Measurements from ENCODE around the gene MBD3L3. TPM values are rescaled to one million over a fixed set of nuclear protein-coding genes. Genes with fewer than 3 reads are reported as not detected.

The MBD3L3 gene
- total RNA-seq, 5 donors from 2014 or later (not counting 1 experiment from before 2014, with no cell fraction given): not detected

GRCh38 chr19:7098701-7099596, 40.5 kb upstream of the MBD3L3 start:
- DNase-seq (peak; percentile 70 to 93 (median 84)), ATAC-seq (replicated peaks in 1 of 4) (peak; percentile 91 to 96 (median 96))
- CTCF ChIA-PET: interaction anchor here in 1 of 2 donors (0.6 to 2.7 kb wide), 9 partner anchors 20 to 1130 kb away, joined by 3 to 13 read pairs (median 4); partner anchors contain the start of genes TIMM44 and ZNF557
- H3K27me3 Mint-ChIP-seq: no peaks in the 10 kb centered on the region
- Histone ChIP-seq H3K9me3 (no peaks in the 10 kb centered on the region), H3K4me3 (ENCODE audit: control insufficient read depth in 1 of 2, extremely low read depth in 1 of 2, low read length in 1 of 2) (peak overlapping the region; percentile 67 to 93), H3K36me3 (ENCODE audit: control insufficient read depth in 2 of 2, extremely low read depth in 1 of 2, insufficient read depth in 1 of 2, low read length in 1 of 2) (no peaks in the 10 kb centered on the region), H3K27me3 (replicated peaks in 1 of 2; ENCODE audit: control insufficient read depth in 2 of 2, extremely low read depth in 1 of 2, insufficient read depth in 2 of 2, low read length in 1 of 2) (no peaks in the 10 kb centered on the region), H3K27ac (ENCODE audit: low read length) (peak overlapping the region; percentile 91), H3K4me1 (ENCODE audit: control insufficient read depth in 1 of 2, extremely low read depth in 1 of 2, insufficient read depth in 2 of 2, low read length in 2 of 2) (peaks cover 3 to 22% of the 10 kb centered on the region in 2 experiments)
- peaks cover 15% of the 10 kb centered on the region for H3K36me3 Mint-ChIP-seq
- POLR2A ChIA-PET: interaction anchor here (0.5 to 0.9 kb wide), 7 partner anchors 28 to 506 kb away, joined by 3 to 14 read pairs (median 5); no protein-coding TSS in a partner anchor
- peaks cover 9 to 25% (median 23%) of the 10 kb centered on the region in 3 donors for H3K9me3 Mint-ChIP-seq
- under 1% methylated on average over 74 of the region's 78 CpGs for WGBS (ENCODE audit: insufficient coverage)
- H3K4me3 Mint-ChIP-seq: peak overlapping the region; percentile 88 to 92 (median 90)
- H3K4me1 Mint-ChIP-seq: peaks cover 28 to 35% (median 29%) of the 10 kb centered on the region in 3 donors
- peak overlapping the region; percentile 88 to 94 for H3K27ac Mint-ChIP-seq

- DNase-seq (no peak), ATAC-seq (replicated peaks in 1 of 4) (no peak)
- Histone ChIP-seq H3K27me3 (replicated peaks in 1 of 2; ENCODE audit: control insufficient read depth in 2 of 2, extremely low read depth in 1 of 2, insufficient read depth in 2 of 2, low read length in 1 of 2) (no peaks in the 10 kb centered on the region), H3K4me3 (ENCODE audit: control insufficient read depth in 1 of 2, extremely low read depth in 1 of 2, low read length in 1 of 2) (no peak overlapping the region), H3K27ac (ENCODE audit: low read length) (no peak overlapping the region), H3K36me3 (ENCODE audit: control insufficient read depth in 2 of 2, extremely low read depth in 1 of 2, insufficient read depth in 1 of 2, low read length in 1 of 2) (no peaks in the 10 kb centered on the region), H3K9me3 (no peaks in the 10 kb centered on the region), H3K4me1 (ENCODE audit: control insufficient read depth in 1 of 2, extremely low read depth in 1 of 2, insufficient read depth in 2 of 2, low read length in 2 of 2) (peaks cover 3 to 22% of the 10 kb centered on the region in 2 experiments)
- 100% methylated on average over 1 of the region's 3 CpGs for WGBS (ENCODE audit: insufficient coverage)
- peaks cover 28 to 35% (median 29%) of the 10 kb centered on the region in 3 donors for H3K4me1 Mint-ChIP-seq
- H3K27ac Mint-ChIP-seq: peak overlapping the region; percentile 88 to 94
- peak overlapping the region; percentile 88 to 92 (median 90) for H3K4me3 Mint-ChIP-seq
- ChIA-PET POLR2A (interaction anchor here in 1 of 2 donors (0.6 kb wide), 1 partner anchor 248 kb away, joined by 3 read pairs; no protein-coding TSS in a partner anchor), CTCF (no interaction called here)
- H3K36me3 Mint-ChIP-seq: peaks cover 15% of the 10 kb centered on the region
- H3K27me3 Mint-ChIP-seq: no peaks in the 10 kb centered on the region
- peaks cover 9 to 29% (median 25%) of the 10 kb centered on the region in 3 donors for H3K9me3 Mint-ChIP-seq
Measured at GRCh38 chr19:7098096-7098495, 39.6 kb upstream of the MBD3L3 start.

GRCh38 chr19:7088999-7089398, 30.5 kb upstream of the MBD3L3 start:
- Mint-ChIP-seq H3K4me3 (peak overlapping the region in 1 of 3 donors; percentile 46), H3K36me3 (peaks cover 39% of the 10 kb centered on the region), H3K27me3 (no peaks in the 10 kb centered on the region), H3K27ac (no peak overlapping the region), H3K4me1 (peaks cover 7 to 10% (median 7%) of the 10 kb centered on the region in 3 donors), H3K9me3 (peaks cover 0 to 35% (median 27%) of the 10 kb centered on the region in 3 donors)
- H3K4me1 ChIP-seq (ENCODE audit: control insufficient read depth in 1 of 2, extremely low read depth in 1 of 2, insufficient read depth in 2 of 2, low read length in 2 of 2): peaks cover 0 to 6% of the 10 kb centered on the region in 2 experiments
- 25% methylated on average over 4 of the region's 6 CpGs for WGBS (ENCODE audit: insufficient coverage)
- ATAC-seq (replicated peaks in 1 of 4) (no peak), DNase-seq (no peak)
- no peaks in the 10 kb centered on the region for H3K27me3 ChIP-seq (replicated peaks in 1 of 2; ENCODE audit: control insufficient read depth in 2 of 2, extremely low read depth in 1 of 2, insufficient read depth in 2 of 2, low read length in 1 of 2)
- peaks cover 10% of the 10 kb centered on the region for H3K9me3 ChIP-seq
- no peak overlapping the region for H3K27ac ChIP-seq (ENCODE audit: low read length)
- CTCF ChIA-PET: no interaction called here
- POLR2A ChIA-PET: no interaction called here
- H3K4me3 ChIP-seq (ENCODE audit: control insufficient read depth in 1 of 2, extremely low read depth in 1 of 2, low read length in 1 of 2): no peak overlapping the region
- H3K36me3 ChIP-seq (ENCODE audit: control insufficient read depth in 2 of 2, extremely low read depth in 1 of 2, insufficient read depth in 1 of 2, low read length in 1 of 2): peaks cover 0 to 8% of the 10 kb centered on the region in 2 donors

DNA sequence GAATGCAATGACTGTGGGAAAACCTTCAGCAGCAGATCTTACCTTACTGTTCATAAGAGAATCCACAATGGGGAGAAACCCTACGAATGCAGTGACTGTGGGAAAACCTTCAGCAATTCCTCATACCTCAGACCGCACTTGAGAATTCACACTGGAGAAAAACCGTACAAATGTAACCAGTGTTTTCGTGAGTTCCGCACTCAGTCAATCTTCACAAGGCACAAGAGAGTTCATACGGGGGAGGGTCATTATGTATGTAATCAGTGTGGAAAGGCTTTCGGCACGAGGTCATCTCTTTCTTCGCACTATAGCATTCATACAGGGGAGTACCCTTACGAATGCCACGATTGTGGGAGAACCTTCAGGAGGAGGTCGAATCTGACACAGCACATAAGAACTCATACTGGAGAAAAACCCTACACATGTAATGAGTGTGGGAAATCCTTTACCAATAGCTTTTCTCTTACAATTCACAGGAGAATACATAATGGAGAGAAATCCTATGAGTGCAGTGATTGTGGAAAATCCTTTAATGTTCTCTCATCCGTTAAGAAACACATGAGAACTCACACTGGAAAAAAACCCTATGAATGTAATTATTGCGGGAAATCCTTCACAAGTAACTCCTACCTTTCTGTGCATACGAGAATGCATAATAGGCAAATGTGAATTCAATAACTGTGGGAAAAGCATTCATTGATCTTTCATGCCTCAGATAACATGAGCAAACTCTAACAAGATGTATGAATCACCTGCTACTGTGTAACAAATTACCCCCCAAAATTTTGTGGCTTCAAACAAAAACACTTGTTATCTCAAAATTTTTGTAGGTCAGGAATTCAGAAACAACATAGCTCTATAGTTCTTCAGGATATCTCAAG, 24.8 kb upstream of the MBD3L3 start:
- Histone ChIP-seq H3K4me1 (ENCODE audit: control insufficient read depth in 1 of 2, extremely low read depth in 1 of 2, insufficient read depth in 2 of 2, low read length in 2 of 2) (no peaks in the 10 kb centered on the region), H3K27ac (ENCODE audit: low read length) (no peak overlapping the region), H3K9me3 (peaks cover 44% of the 10 kb centered on the region), H3K36me3 (ENCODE audit: control insufficient read depth in 2 of 2, extremely low read depth in 1 of 2, insufficient read depth in 1 of 2, low read length in 1 of 2) (peaks cover 41 to 64% of the 10 kb centered on the region in 2 donors), H3K27me3 (replicated peaks in 1 of 2; ENCODE audit: control insufficient read depth in 2 of 2, extremely low read depth in 1 of 2, insufficient read depth in 2 of 2, low read length in 1 of 2) (no peaks in the 10 kb centered on the region), H3K4me3 (ENCODE audit: control insufficient read depth in 1 of 2, extremely low read depth in 1 of 2, low read length in 1 of 2) (peak overlapping the region in 1 of 2 donors; percentile 17)
- no peak for DNase-seq
- POLR2A ChIA-PET: no interaction called here
- H3K36me3 Mint-ChIP-seq: peaks cover 71% of the 10 kb centered on the region
- ATAC-seq (replicated peaks in 1 of 4): no peak
- no peaks in the 10 kb centered on the region for H3K27me3 Mint-ChIP-seq
- peaks cover 0 to 2% (median 0%) of the 10 kb centered on the region in 3 donors for H3K4me1 Mint-ChIP-seq
- H3K4me3 Mint-ChIP-seq: no peak overlapping the region
- CTCF ChIA-PET: no interaction called here
- peaks cover 7 to 37% (median 36%) of the 10 kb centered on the region in 3 donors for H3K9me3 Mint-ChIP-seq
- 100% methylated on average over 1 of the region's 15 CpGs for WGBS (ENCODE audit: insufficient coverage)
- no peak overlapping the region for H3K27ac Mint-ChIP-seq

- H3K27ac ChIP-seq (ENCODE audit: low read length): no peak overlapping the region
- no peaks in the 10 kb centered on the region for H3K27me3 ChIP-seq (replicated peaks in 1 of 2; ENCODE audit: control insufficient read depth in 2 of 2, extremely low read depth in 1 of 2, insufficient read depth in 2 of 2, low read length in 1 of 2)
- no peak overlapping the region for H3K27ac Mint-ChIP-seq
- no CpG with 5 or more reads among the region's 2 CpGs for WGBS (ENCODE audit: insufficient coverage)
- peak overlapping the region in 1 of 2 donors; percentile 32 for H3K4me3 ChIP-seq (ENCODE audit: control insufficient read depth in 1 of 2, extremely low read depth in 1 of 2, low read length in 1 of 2)
- H3K4me1 ChIP-seq (ENCODE audit: control insufficient read depth in 1 of 2, extremely low read depth in 1 of 2, insufficient read depth in 2 of 2, low read length in 2 of 2): no peaks in the 10 kb centered on the region
- peaks cover 38% of the 10 kb centered on the region for H3K9me3 ChIP-seq
- H3K9me3 Mint-ChIP-seq: peaks cover 7 to 32% (median 31%) of the 10 kb centered on the region in 3 donors
- no peak for ATAC-seq (replicated peaks in 1 of 4)
- POLR2A ChIA-PET: no interaction called here
- H3K4me3 Mint-ChIP-seq: peak overlapping the region in 2 of 3 donors; percentile 12 to 21
- DNase-seq: no peak
- no peaks in the 10 kb centered on the region for H3K27me3 Mint-ChIP-seq
- H3K4me1 Mint-ChIP-seq: peaks cover 0 to 3% (median 3%) of the 10 kb centered on the region in 3 donors
- CTCF ChIA-PET: no interaction called here
- H3K36me3 Mint-ChIP-seq: peaks cover 83% of the 10 kb centered on the region
- H3K36me3 ChIP-seq (ENCODE audit: control insufficient read depth in 2 of 2, extremely low read depth in 1 of 2, insufficient read depth in 1 of 2, low read length in 1 of 2): peaks cover 50 to 97% of the 10 kb centered on the region in 2 donors
Measured at GRCh38 chr19:7078008-7078407, 19.5 kb upstream of the MBD3L3 start.

DNA sequence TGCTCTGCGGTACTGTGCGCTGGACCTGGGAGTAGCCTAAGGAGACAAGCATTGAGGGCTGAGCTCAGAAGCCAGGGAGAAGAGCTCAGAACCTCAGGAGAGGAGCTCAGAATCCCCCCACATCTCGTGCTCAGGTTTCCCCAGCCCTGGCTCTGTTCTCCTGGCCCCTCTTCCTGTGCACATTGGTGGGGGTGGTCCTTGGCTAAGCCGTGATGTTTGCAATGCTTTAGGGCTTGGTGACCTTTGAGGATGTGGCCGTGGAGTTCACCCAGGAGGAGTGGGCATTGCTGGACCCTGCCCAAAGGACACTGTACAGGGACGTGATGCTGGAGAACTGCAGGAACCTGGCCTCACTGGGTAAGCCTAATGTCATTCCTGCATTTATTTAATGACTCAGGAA, 17.7 kb upstream of the MBD3L3 start:
- Histone ChIP-seq H3K36me3 (ENCODE audit: control insufficient read depth in 2 of 2, extremely low read depth in 1 of 2, insufficient read depth in 1 of 2, low read length in 1 of 2) (peaks cover 33 to 91% of the 10 kb centered on the region in 2 donors), H3K27ac (ENCODE audit: low read length) (no peak overlapping the region), H3K4me1 (ENCODE audit: control insufficient read depth in 1 of 2, extremely low read depth in 1 of 2, insufficient read depth in 2 of 2, low read length in 2 of 2) (no peaks in the 10 kb centered on the region), H3K27me3 (replicated peaks in 1 of 2; ENCODE audit: control insufficient read depth in 2 of 2, extremely low read depth in 1 of 2, insufficient read depth in 2 of 2, low read length in 1 of 2) (no peaks in the 10 kb centered on the region), H3K9me3 (peaks cover 32% of the 10 kb centered on the region), H3K4me3 (ENCODE audit: control insufficient read depth in 1 of 2, extremely low read depth in 1 of 2, low read length in 1 of 2) (no peak overlapping the region)
- H3K36me3 Mint-ChIP-seq: peaks cover 78% of the 10 kb centered on the region
- peaks cover 6 to 12% (median 12%) of the 10 kb centered on the region in 3 donors for H3K4me1 Mint-ChIP-seq
- WGBS (ENCODE audit: insufficient coverage): 93% methylated on average over 3 of the region's 6 CpGs
- ChIA-PET CTCF (interaction anchor here in 1 of 2 donors (0.5 kb wide), 1 partner anchor 437 kb away, joined by 3 read pairs; no protein-coding TSS in a partner anchor), POLR2A (no interaction called here)
- no peak overlapping the region for H3K27ac Mint-ChIP-seq
- ATAC-seq (replicated peaks in 1 of 4): no peak
- no peak for DNase-seq
- no peaks in the 10 kb centered on the region for H3K27me3 Mint-ChIP-seq
- no peak overlapping the region for H3K4me3 Mint-ChIP-seq
- H3K9me3 Mint-ChIP-seq: peaks cover 3 to 24% (median 23%) of the 10 kb centered on the region in 3 donors
